Central memory CD4-positive, alpha-beta T cell (primary cell): ENCODE measurements around the gene SYCP2.
A peak's percentile ranks its signal among the peaks of the same experiment; 100 is the strongest.
"Not testable (repeated sequence)": the region's sequence is repeated elsewhere in the genome, so short reads cannot be mapped to it uniquely, and the experiment has no call there.

Experiments
- DNase-seq: peaks from one replicate; pipeline ENCODE4 v3.0.0; 2022
- total RNA-seq, 3 experiments: gene quantifications; one replicate each; lab custom pipeline; 2026; lab: John Stamatoyannopoulos, UW

SYCP2 gene
- total RNA-seq = 7.9 to 27.6 (median 15.5) reads per million in 3 experiments

- DNase-seq = peak; percentile 64
Observed at GRCh38 chr20:59933296-59933848, at the start of gene SYCP2. Gene SYCP2, minus strand, starts transcription at chr20:59933637. Its CDS starts 11,224 bp downstream, at chr20:59922413.

- no peak for DNase-seq
Observed at GRCh38 chr20:59983076-59983475, 49.6 kb upstream of the SYCP2 start.

DNA sequence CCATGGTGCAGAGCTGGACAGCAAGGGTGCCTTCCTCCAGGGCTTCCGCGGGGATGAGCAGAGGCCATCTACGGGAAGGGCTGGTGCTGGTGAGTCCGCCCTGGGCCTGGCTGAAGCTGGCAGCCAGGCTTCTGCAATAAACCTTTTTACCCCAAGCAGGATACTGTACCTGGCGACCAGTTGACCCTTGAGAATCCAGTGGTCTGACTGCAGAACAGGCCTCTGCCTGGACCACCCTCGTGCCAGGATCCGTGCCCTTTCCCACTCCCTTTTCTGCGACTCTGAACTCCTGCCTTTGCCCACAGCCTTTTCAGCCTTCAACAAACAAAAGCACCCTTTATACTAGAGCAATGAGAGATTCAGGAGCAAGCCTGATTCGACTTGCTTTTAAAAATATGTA lies 43.6 kb upstream of the SYCP2 start:
- no peak for DNase-seq

- no peak for DNase-seq
Observed at GRCh38 chr20:59976156-59976782, 42.8 kb upstream of the SYCP2 start.

GRCh38 chr20:59972037-59972801 lies 38.8 kb upstream of the SYCP2 start:
- no peak for DNase-seq

- no peak for DNase-seq
Observed at GRCh38 chr20:59971428-59971827, 38.0 kb upstream of the SYCP2 start.

- no peak for DNase-seq
Observed at GRCh38 chr20:59966428-59966827, 33.0 kb upstream of the SYCP2 start.

GRCh38 chr20:59962155-59962554 lies 28.7 kb upstream of the SYCP2 start:
- no peak for DNase-seq

DNA sequence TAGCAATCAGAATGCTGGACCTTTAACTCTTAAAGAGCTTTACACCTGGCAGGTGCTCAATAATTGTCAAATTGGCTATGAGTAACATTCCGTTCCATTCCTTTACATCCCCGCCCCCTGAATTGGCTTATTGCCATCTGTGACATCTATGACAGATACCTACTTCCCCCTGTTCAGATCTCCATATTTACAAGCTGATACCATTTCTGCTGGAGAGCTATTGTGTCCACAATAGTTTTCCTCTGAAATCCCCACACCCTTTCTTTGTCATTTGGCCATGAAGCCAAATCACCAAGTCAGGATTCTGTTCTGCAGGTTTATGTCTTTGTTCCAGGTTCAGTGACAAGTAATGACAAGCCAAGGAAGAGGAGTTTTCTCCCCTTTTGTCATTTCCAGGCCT lies 28.0 kb upstream of the SYCP2 start:
- no peak for DNase-seq

DNA sequence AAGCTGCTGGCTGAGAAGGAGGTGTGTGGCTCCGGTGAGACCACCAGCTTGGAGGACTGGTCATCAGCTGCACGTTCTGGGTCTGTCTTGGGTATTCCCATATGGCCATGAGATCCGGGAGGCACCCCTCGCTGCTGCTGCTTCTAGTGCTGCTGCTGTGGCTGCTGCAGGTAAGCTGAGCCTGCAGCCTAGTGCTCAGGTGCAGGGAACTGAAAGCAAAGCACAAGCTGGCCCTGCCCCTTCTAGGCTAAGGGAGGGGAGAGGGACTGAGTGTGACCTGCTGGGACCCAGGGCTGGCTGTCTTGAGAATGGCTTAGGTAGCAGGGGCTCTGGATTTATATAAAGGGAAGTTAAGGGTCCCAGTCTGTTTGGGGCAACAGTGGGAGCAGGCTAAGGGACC lies 25.2 kb upstream of the SYCP2 start:
- DNase-seq = no peak

- no peak for DNase-seq
Observed at GRCh38 chr20:59958123-59958522, 24.7 kb upstream of the SYCP2 start, which contains the start of gene CDH26. Gene CDH26, plus strand, starts transcription at chr20:59958423. Its CDS starts 304 bp downstream, at chr20:59958727.

- not testable (repeated sequence) for DNase-seq
Observed at GRCh38 chr20:59957568-59957967, 24.1 kb upstream of the SYCP2 start.

DNA sequence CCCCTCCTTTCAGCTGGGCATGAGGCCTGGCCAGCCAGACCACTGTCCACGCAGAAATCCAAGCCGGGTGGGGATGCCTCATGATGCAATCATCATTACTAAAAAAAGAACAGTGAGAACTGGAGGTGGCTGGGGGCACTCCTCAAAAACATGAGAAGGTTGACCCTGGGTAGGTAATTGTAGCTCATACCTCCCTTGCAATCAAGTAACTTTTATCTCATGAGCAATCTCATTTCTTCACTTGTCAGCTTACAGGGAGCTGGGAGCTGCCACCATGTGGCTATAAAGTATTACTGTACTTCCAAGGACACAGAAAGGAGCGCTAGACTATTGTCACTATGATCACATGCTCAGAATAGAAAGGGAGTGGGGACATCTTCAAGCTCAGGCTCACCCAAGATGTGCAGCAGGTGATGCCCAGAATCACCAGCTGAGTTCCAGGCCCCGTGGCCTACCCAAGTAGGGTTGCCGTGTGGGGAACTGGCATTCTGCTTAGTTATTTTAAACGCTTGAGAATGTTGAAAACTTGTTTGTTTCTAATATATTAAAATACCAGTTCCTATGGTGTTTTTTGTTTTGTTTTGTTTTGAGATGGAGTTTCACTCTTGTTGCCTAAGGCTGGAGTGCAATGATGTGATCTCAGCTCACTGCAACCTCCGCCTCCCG lies 21.8 kb upstream of the SYCP2 start:
- no peak for DNase-seq

GRCh38 chr20:59954718-59955117 lies 21.3 kb upstream of the SYCP2 start:
- DNase-seq = no peak

DNA sequence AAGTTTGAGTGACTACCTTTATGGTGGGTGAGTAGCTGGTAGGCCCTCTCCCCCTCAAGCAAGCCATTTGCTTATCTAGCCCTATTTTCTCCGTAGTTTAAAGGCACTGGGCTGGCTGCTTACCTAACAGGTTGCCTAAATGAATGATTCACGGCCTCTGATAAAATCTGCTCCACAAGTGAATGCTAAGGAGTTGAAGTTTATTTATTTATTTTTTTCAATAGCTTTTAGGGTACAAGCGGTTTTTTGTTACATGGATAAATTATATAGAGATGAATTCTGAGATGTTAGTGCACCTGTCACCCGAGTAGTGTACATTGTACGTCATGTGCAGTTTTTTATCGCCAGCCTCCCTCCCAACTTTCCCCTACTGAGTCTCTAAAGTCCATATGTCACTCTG lies 16.5 kb upstream of the SYCP2 start:
- DNase-seq = no peak

DNA sequence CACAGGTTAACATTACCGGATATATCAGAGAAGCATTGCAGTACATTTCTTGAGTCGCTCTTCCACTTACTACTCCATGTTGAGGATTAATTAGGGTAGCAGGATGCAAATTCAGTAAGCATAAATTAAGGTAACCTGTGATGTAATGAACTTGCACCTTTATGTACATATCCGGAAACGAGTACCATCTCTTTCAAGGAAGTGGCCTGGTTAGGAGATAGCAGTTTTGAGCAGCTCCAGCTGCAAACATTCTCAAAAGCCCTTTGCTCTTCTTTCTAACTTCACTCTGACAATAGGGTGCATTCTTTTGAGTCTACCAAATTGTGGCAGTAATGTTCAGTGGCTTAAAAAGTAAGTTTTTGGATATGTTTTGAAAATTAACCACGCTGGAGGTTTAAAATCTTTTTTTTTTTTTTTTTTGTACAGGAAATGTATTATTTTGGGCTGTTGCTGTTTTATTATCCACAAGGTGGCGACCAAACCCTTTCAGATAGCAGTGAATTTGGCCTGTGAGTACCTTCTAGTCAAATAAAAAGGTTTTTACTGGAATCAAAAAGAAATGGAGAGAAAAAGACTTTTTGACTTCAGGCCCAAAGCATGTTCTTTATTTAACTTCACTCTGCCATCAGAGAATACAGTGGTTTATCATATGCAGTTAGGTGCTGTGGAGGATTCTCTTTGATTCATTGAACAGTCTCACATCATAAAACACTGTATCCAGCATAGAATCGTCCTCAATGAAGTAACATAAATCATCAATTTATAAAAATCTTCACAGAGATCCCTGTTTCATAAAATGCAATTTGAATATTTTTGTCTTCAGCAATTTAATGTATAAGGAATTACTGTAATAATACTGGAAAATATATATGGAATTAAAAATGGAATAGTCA lies 15.6 kb upstream of the SYCP2 start:
- peak; percentile 63 for DNase-seq

DNA sequence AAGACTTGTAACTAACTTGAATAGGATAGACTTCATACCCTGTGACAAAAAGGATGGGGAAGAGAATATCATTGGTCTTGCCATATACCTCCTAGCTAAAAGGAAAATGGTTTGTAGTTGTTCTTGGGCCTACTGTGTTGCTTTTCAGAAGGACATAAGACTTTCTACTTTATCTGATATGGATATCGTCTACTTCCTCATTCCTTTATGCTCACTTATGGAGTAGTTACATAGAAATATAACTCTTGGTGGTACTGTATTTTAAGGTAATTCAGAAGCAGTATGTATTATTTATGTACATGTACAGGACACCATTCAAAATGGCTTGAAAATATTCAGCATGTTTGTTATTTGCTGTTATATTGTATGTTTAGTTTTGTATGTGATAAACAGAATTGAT lies 14.8 kb upstream of the SYCP2 start:
- no peak for DNase-seq

DNA sequence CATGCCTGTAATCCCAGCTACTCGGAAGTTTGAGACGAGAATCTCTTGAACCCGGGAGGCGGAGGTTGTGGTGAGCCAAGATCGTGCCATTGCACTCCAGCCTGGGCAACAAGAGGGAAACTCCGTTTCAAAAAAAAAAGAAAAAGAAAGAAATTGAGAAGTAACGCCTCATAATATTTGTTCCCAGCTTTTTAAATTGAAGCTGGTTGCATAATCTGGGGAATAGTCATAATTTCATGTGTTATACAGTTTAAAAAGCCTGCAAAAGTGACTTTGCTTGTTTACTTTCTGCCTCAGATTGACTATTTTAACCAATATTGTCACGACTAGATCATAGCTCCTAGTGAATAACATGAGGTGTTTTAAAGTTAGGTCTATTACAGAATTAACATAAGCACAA lies 13.9 kb upstream of the SYCP2 start:
- DNase-seq = no peak

DNA sequence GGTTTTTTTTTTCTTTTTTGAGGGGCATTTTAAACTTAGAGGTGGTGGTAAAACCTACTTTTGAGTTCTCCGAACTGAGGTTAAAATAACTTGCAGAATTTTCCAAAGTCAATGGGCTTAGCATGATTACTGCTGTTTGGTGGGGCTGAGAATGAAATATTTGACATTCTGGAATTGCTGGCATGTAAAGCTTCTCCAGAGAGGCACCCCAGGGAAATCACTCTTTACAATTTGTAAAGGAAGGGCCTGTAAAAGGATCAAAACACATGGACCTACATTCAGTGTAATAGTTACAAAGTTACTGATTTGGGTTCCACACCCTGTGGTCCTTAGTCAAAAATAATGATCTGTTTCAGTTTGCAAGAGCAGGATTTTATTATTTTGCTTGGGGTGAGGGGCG lies 12.3 kb upstream of the SYCP2 start:
- DNase-seq = no peak

GRCh38 chr20:59945175-59945574 lies 11.7 kb upstream of the SYCP2 start:
- no peak for DNase-seq

DNA sequence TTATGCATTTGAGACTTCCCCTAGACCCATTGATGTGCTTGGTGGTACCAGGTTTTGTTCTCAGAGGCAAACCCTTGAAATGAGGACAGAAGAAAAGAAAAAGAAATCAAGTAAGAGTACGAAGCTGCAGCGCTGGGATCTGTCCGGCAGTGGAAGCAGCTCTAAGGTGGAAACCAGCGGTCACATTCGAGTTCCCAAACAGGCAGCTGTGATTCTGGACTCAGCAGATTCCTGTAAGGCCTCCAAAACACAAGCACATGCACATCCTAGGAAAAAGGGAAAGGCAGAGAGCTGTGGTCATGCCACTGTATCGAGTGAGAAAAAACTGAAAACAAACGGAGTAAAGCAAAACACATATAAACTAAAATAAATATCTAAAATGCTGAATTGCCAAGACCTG lies 11.3 kb upstream of the SYCP2 start:
- no peak for DNase-seq

GRCh38 chr20:59942245-59942644 lies 8.8 kb upstream of the SYCP2 start:
- no peak for DNase-seq

DNA sequence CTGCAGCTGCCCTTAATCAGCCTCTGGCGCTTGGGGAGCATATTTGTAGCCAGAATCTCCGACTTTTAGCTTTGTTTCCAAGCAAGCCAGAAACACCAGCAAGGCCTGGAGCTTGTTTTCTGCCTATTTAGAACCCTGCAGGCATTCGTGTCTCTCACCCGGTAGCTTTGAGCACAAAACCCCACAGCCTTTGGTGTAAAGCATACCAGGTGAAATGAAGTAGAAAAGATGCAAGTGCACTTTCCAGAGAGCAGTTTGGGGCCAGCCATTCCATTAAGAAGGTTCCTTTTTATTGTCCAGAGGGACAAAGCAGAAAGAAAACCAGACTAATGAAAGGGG lies 7.5 kb upstream of the SYCP2 start:
- DNase-seq = no peak
